ENCODE results near the gene CD248.

GRCh38 chr11:66265531-66266377 lies 51.1 kb downstream of the CD248 start:
- TF ChIP-seq POLR2A (IDR thresholded peaks at IDR 0.05) (no peak), CTCF (IDR thresholded peaks at IDR 0.05) (no peak)
